Gastrocnemius medialis (tissue), 4 donors: Measurements from ENCODE around the gene ORMDL2.

Source experiments
- POLR2A ChIP-seq, 2 donors: fragments of 450-650 bp; IDR thresholded peaks; one replicate each; pipeline ENCODE4 v1.6.1; 2017; ENCODE audit warnings: antibody characterized with exemption in 2 of 2, mild to moderate bottlenecking in 2 of 2, moderate library complexity in 2 of 2
- TF ChIP-seq, protein P1 (sequence below), 5 experiments: fragments of 450-650 bp in 3 of 5; fragments of 200-600 bp in 2 of 5; sonication (generic) in 2 of 5; IDR thresholded peaks in 4 of 5; conservative IDR thresholded peaks in 1 of 5; 1 replicate in 4 of 5; 2 replicates in 1 of 5; pipeline ENCODE4 v1.5.1; 2016 to 2019; ENCODE audit warnings: antibody characterized with exemption in 5 of 5, mild to moderate bottlenecking in 3 of 5, moderate library complexity in 3 of 5

GRCh38 chr12:55795950-55796349 is 21.9 kb upstream of the ORMDL2 start:
- TF ChIP-seq, protein P1, sequence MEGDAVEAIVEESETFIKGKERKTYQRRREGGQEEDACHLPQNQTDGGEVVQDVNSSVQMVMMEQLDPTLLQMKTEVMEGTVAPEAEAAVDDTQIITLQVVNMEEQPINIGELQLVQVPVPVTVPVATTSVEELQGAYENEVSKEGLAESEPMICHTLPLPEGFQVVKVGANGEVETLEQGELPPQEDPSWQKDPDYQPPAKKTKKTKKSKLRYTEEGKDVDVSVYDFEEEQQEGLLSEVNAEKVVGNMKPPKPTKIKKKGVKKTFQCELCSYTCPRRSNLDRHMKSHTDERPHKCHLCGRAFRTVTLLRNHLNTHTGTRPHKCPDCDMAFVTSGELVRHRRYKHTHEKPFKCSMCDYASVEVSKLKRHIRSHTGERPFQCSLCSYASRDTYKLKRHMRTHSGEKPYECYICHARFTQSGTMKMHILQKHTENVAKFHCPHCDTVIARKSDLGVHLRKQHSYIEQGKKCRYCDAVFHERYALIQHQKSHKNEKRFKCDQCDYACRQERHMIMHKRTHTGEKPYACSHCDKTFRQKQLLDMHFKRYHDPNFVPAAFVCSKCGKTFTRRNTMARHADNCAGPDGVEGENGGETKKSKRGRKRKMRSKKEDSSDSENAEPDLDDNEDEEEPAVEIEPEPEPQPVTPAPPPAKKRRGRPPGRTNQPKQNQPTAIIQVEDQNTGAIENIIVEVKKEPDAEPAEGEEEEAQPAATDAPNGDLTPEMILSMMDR (IDR thresholded peaks at IDR 0.05 in 4 of 5, conservative IDR thresholded peaks at IDR 0.05 in 1 of 5): no peak
- TF ChIP-seq POLR2A (IDR thresholded peaks at IDR 0.05): no peak
